Measurements from ENCODE around the gene IGF1. TPM values are rescaled to one million over a fixed set of nuclear protein-coding genes. Genes with fewer than 3 reads are reported as not detected.

IGF1 gene
- total RNA-seq, 1 experiment from 2014 or later, result not detected

DNA sequence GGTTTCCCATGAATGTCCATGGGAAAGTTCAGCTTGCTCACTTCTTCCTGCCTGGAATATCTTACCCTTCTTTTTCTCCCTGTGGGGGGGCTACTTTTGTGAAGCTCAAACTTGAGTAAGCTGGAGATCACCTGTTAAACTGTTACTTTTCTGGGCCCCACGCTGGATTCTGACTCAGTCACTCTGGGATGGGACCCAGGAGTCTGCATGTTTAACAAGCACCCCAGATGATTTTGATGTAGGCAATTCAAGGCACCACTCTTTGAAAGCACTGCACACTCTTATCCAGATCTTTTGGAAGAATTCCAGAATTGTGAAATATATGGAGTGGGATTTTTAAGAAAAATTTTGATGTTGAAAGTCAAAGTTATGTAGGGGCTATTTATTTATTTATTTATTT lies 46.3 kb upstream of the IGF1 start:
- H3K27ac Mint-ChIP-seq, result no peak overlapping the region
- ChIA-PET POLR2A (no interaction called here), CTCF (interaction anchor here (1.1 to 1.3 kb wide), 3 partner anchors 13 to 284 kb away, joined by 3 to 4 read pairs (median 4); no protein-coding TSS in a partner anchor)
- no peaks in the 10 kb centered on the region for H3K27me3 Mint-ChIP-seq (ENCODE audit: low read depth)
- no peak overlapping the region for H3K4me3 Mint-ChIP-seq
- H3K4me1 Mint-ChIP-seq, result peaks cover 6% of the 10 kb centered on the region
- DNase-seq (ENCODE audit: low spot score) (no peak), ATAC-seq (no peak)
- H3K36me3 Mint-ChIP-seq, result no peaks in the 10 kb centered on the region
- 0 out of 2 replicates have a peak, but pooled peaks cover 5% of the 10 kb centered on the region for H3K9me3 Mint-ChIP-seq
- no peak for TF ChIP-seq CBFB (CRISPR knock-in tag; IDR thresholded peaks at IDR 0.05; ENCODE audit: low read depth)
- TF ChIP-seq CREM (CRISPR knock-in tag; IDR thresholded peaks at IDR 0.05), result no peak
- TF ChIP-seq, protein P1, sequence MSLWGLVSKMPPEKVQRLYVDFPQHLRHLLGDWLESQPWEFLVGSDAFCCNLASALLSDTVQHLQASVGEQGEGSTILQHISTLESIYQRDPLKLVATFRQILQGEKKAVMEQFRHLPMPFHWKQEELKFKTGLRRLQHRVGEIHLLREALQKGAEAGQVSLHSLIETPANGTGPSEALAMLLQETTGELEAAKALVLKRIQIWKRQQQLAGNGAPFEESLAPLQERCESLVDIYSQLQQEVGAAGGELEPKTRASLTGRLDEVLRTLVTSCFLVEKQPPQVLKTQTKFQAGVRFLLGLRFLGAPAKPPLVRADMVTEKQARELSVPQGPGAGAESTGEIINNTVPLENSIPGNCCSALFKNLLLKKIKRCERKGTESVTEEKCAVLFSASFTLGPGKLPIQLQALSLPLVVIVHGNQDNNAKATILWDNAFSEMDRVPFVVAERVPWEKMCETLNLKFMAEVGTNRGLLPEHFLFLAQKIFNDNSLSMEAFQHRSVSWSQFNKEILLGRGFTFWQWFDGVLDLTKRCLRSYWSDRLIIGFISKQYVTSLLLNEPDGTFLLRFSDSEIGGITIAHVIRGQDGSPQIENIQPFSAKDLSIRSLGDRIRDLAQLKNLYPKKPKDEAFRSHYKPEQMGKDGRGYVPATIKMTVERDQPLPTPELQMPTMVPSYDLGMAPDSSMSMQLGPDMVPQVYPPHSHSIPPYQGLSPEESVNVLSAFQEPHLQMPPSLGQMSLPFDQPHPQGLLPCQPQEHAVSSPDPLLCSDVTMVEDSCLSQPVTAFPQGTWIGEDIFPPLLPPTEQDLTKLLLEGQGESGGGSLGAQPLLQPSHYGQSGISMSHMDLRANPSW (CRISPR knock-in tag; conservative IDR thresholded peaks at IDR 0.05; ENCODE audit: low read depth), result no peak
- TF ChIP-seq TCF7 (CRISPR knock-in tag; IDR thresholded peaks at IDR 0.05; ENCODE audit: low read depth), result no peak
- TF ChIP-seq, protein P2, sequence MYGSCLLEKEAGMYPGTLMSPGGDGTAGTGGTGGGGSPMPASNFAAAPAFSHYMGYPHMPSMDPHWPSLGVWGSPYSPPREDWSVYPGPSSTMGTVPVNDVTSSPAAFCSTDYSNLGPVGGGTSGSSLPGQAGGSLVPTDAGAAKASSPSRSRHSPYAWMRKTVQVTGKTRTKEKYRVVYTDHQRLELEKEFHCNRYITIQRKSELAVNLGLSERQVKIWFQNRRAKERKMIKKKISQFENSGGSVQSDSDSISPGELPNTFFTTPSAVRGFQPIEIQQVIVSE (CRISPR knock-in tag; IDR thresholded peaks at IDR 0.05; ENCODE audit: borderline replicate concordance), result no peak
- TF ChIP-seq, protein P3, sequence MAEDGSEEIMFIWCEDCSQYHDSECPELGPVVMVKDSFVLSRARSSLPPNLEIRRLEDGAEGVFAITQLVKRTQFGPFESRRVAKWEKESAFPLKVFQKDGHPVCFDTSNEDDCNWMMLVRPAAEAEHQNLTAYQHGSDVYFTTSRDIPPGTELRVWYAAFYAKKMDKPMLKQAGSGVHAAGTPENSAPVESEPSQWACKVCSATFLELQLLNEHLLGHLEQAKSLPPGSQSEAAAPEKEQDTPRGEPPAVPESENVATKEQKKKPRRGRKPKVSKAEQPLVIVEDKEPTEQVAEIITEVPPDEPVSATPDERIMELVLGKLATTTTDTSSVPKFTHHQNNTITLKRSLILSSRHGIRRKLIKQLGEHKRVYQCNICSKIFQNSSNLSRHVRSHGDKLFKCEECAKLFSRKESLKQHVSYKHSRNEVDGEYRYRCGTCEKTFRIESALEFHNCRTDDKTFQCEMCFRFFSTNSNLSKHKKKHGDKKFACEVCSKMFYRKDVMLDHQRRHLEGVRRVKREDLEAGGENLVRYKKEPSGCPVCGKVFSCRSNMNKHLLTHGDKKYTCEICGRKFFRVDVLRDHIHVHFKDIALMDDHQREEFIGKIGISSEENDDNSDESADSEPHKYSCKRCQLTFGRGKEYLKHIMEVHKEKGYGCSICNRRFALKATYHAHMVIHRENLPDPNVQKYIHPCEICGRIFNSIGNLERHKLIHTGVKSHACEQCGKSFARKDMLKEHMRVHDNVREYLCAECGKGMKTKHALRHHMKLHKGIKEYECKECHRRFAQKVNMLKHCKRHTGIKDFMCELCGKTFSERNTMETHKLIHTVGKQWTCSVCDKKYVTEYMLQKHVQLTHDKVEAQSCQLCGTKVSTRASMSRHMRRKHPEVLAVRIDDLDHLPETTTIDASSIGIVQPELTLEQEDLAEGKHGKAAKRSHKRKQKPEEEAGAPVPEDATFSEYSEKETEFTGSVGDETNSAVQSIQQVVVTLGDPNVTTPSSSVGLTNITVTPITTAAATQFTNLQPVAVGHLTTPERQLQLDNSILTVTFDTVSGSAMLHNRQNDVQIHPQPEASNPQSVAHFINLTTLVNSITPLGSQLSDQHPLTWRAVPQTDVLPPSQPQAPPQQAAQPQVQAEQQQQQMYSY (CRISPR knock-in tag; IDR thresholded peaks at IDR 0.05), result no peak
- TF ChIP-seq, protein P4, sequence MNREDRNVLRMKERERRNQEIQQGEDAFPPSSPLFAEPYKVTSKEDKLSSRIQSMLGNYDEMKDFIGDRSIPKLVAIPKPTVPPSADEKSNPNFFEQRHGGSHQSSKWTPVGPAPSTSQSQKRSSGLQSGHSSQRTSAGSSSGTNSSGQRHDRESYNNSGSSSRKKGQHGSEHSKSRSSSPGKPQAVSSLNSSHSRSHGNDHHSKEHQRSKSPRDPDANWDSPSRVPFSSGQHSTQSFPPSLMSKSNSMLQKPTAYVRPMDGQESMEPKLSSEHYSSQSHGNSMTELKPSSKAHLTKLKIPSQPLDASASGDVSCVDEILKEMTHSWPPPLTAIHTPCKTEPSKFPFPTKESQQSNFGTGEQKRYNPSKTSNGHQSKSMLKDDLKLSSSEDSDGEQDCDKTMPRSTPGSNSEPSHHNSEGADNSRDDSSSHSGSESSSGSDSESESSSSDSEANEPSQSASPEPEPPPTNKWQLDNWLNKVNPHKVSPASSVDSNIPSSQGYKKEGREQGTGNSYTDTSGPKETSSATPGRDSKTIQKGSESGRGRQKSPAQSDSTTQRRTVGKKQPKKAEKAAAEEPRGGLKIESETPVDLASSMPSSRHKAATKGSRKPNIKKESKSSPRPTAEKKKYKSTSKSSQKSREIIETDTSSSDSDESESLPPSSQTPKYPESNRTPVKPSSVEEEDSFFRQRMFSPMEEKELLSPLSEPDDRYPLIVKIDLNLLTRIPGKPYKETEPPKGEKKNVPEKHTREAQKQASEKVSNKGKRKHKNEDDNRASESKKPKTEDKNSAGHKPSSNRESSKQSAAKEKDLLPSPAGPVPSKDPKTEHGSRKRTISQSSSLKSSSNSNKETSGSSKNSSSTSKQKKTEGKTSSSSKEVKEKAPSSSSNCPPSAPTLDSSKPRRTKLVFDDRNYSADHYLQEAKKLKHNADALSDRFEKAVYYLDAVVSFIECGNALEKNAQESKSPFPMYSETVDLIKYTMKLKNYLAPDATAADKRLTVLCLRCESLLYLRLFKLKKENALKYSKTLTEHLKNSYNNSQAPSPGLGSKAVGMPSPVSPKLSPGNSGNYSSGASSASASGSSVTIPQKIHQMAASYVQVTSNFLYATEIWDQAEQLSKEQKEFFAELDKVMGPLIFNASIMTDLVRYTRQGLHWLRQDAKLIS (CRISPR knock-in tag; IDR thresholded peaks at IDR 0.05; ENCODE audit: borderline replicate concordance), result no peak
- TF ChIP-seq, protein P5, sequence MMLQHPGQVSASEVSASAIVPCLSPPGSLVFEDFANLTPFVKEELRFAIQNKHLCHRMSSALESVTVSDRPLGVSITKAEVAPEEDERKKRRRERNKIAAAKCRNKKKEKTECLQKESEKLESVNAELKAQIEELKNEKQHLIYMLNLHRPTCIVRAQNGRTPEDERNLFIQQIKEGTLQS (CRISPR knock-in tag; conservative IDR thresholded peaks at IDR 0.05), result no peak
- TF ChIP-seq GTF2I (CRISPR knock-in tag; conservative IDR thresholded peaks at IDR 0.05), result no peak
- no peak for TF ChIP-seq GRHL2 (CRISPR knock-in tag; IDR thresholded peaks at IDR 0.05; ENCODE audit: insufficient replicate concordance, severe bottlenecking)
- TF ChIP-seq, protein P6, sequence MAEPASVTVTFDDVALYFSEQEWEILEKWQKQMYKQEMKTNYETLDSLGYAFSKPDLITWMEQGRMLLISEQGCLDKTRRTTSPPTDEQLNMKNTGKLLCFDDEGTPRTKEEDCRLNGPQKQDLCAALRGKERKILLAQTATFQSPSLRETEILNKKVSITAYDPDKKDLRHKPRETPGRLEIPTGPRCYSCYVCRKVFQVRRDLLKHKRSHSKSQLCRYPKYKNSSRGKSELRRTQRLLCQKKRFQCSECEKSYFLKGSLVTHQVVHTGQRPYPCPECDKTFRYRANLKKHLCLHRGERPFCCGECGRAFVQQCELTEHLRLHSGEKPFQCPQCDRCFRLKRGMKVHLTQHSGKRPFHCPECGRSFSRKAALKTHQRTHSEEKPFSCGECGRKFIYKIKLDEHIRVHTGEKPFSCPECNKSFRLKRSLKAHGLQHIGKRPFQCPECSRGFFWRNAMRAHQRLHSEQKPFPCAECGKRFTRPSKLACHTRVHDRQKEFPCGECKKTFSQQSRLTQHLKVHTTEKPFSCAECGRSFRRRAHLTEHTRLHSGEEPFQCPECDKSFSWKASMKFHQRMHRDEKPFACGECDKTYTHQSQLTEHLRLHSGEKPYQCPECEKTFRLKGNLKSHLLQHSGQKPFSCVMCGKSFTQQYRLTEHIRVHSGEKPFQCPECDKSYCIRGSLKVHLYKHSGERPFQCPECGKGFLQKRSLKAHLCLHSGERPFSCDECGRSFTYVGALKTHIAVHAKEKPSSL (CRISPR knock-in tag; conservative IDR thresholded peaks at IDR 0.05), result no peak
- TF ChIP-seq, protein P7, sequence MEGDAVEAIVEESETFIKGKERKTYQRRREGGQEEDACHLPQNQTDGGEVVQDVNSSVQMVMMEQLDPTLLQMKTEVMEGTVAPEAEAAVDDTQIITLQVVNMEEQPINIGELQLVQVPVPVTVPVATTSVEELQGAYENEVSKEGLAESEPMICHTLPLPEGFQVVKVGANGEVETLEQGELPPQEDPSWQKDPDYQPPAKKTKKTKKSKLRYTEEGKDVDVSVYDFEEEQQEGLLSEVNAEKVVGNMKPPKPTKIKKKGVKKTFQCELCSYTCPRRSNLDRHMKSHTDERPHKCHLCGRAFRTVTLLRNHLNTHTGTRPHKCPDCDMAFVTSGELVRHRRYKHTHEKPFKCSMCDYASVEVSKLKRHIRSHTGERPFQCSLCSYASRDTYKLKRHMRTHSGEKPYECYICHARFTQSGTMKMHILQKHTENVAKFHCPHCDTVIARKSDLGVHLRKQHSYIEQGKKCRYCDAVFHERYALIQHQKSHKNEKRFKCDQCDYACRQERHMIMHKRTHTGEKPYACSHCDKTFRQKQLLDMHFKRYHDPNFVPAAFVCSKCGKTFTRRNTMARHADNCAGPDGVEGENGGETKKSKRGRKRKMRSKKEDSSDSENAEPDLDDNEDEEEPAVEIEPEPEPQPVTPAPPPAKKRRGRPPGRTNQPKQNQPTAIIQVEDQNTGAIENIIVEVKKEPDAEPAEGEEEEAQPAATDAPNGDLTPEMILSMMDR (IDR thresholded peaks at IDR 0.05), result no peak
- TF ChIP-seq, protein P8, sequence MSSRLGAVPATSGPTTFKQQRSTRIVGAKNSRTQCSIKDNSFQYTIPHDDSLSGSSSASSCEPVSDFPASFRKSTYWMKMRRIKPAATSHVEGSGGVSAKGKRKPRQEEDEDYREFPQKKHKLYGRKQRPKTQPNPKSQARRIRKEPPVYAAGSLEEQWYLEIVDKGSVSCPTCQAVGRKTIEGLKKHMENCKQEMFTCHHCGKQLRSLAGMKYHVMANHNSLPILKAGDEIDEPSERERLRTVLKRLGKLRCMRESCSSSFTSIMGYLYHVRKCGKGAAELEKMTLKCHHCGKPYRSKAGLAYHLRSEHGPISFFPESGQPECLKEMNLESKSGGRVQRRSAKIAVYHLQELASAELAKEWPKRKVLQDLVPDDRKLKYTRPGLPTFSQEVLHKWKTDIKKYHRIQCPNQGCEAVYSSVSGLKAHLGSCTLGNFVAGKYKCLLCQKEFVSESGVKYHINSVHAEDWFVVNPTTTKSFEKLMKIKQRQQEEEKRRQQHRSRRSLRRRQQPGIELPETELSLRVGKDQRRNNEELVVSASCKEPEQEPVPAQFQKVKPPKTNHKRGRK (CRISPR knock-in tag; IDR thresholded peaks at IDR 0.05; ENCODE audit: borderline replicate concordance), result no peak
- TF ChIP-seq, protein P9, sequence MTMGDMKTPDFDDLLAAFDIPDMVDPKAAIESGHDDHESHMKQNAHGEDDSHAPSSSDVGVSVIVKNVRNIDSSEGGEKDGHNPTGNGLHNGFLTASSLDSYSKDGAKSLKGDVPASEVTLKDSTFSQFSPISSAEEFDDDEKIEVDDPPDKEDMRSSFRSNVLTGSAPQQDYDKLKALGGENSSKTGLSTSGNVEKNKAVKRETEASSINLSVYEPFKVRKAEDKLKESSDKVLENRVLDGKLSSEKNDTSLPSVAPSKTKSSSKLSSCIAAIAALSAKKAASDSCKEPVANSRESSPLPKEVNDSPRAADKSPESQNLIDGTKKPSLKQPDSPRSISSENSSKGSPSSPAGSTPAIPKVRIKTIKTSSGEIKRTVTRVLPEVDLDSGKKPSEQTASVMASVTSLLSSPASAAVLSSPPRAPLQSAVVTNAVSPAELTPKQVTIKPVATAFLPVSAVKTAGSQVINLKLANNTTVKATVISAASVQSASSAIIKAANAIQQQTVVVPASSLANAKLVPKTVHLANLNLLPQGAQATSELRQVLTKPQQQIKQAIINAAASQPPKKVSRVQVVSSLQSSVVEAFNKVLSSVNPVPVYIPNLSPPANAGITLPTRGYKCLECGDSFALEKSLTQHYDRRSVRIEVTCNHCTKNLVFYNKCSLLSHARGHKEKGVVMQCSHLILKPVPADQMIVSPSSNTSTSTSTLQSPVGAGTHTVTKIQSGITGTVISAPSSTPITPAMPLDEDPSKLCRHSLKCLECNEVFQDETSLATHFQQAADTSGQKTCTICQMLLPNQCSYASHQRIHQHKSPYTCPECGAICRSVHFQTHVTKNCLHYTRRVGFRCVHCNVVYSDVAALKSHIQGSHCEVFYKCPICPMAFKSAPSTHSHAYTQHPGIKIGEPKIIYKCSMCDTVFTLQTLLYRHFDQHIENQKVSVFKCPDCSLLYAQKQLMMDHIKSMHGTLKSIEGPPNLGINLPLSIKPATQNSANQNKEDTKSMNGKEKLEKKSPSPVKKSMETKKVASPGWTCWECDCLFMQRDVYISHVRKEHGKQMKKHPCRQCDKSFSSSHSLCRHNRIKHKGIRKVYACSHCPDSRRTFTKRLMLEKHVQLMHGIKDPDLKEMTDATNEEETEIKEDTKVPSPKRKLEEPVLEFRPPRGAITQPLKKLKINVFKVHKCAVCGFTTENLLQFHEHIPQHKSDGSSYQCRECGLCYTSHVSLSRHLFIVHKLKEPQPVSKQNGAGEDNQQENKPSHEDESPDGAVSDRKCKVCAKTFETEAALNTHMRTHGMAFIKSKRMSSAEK (CRISPR knock-in tag; IDR thresholded peaks at IDR 0.05; ENCODE audit: borderline replicate concordance), result no peak

Measured in WTC11 (cell line).